Rectal smooth muscle tissue (tissue), 1 donor: ENCODE data around the gene HIPK2.

Experiments used
- H3K27ac ChIP-seq: one replicate; pipeline ENCODE4 v1.7.0; 2013; ENCODE audit warnings: low read depth, low read length, inconsistent platforms
- H3K27me3 ChIP-seq: one replicate; pipeline ENCODE4 v1.7.0; 2013; ENCODE audit warnings: low read length; ENCODE audit not compliant: control insufficient read depth, insufficient read depth
- H3K36me3 ChIP-seq: one replicate; pipeline ENCODE4 v1.7.0; 2013; ENCODE audit warnings: low read length; ENCODE audit not compliant: control insufficient read depth, insufficient read depth
- H3K4me1 ChIP-seq: one replicate; pipeline ENCODE4 v1.7.0; 2013; ENCODE audit warnings: low read length; ENCODE audit not compliant: control insufficient read depth, insufficient read depth
- H3K4me3 ChIP-seq: one replicate; pipeline ENCODE4 v1.7.0; 2013; ENCODE audit warnings: low read length
- H3K9ac ChIP-seq: one replicate; pipeline ENCODE4 v1.7.0; 2013; ENCODE audit warnings: low read length

The HIPK2 gene

DNA sequence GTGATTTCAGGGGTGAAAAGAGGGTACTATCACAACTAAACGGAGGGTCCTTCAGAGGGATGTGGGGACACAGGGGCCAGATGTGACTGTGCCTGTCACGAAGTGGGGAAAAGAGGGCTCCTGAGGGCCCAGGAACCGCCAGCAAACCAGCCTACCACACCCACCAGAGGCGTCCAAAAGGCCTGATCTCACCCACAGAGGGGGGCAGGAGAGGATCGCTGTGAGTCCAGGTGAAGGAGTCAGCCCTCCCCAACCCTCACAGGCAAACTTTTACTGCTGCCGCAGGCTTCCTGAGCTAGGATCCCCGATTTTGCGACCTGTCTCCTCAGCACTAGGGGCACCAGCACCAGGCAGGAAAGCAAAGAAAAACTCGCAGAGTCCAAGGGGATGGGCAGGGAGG lies 64.7 kb downstream of the HIPK2 start:
- H3K27me3 ChIP-seq, result no peaks in the 10 kb centered on the region
- no peaks in the 10 kb centered on the region for H3K4me1 ChIP-seq
- no peak overlapping the region for H3K4me3 ChIP-seq
- H3K27ac ChIP-seq, result no peak overlapping the region
- H3K36me3 ChIP-seq, result peaks cover 15% of the 10 kb centered on the region
- no peak overlapping the region for H3K9ac ChIP-seq

DNA sequence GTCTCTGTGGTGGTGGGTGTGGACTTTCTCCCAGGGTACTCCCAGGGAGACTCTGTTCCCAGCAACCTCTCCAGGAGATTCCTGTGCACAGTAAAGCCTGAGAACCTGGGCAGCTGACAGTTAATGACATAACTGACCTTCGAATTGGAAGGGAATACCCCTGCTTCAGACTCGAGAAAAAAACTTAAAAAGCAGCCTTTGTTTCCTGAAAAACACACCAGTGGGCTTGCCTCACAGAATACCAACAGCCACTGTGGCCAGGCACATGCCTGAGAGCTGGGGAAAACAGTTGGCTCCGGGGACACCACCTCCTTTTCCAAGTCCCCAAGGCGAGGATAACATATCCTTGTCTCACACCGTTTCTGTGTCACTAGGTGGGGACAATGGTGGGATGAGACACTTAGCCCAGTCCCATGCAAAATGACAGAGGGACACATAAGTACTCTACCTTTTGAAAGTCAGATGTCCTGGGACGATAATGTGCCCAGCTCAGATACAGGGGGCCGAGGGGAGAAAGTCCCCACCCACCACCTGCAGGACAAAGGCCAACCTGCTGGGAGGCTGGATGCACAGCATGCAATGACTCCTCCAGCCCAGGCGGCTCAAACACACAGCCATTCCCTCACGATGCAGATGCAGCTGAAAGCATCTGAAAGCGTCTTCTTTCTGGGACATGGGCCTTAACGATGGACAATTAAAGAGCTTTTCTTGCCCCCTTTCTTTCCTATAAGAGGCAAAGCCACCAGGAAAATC lies 65.6 kb downstream of the HIPK2 start:
- Histone ChIP-seq H3K36me3 (peaks cover 15% of the 10 kb centered on the region), H3K4me1 (no peaks in the 10 kb centered on the region), H3K9ac (no peak overlapping the region), H3K27me3 (no peaks in the 10 kb centered on the region), H3K27ac (no peak overlapping the region), H3K4me3 (no peak overlapping the region)

DNA sequence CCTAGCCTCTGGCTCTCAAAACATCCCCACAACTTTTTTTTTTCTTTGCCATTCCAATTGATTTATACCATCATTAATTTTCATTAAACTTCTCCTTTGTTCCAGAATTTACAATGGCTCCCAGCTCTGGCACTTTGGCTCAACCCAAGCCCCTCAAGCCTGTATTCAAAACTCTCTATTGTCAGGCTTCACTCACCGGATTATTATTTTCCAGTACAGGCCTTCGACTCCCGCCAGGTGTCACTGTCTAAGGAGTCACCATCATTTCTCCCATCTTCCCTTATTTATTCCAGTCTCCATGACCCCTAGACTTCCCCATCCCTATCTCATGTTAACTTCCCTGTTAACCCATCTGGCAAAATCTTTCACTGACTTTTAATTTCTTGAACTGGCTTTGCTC lies 67.8 kb downstream of the HIPK2 start:
- Histone ChIP-seq H3K27ac (no peak overlapping the region), H3K9ac (no peak overlapping the region), H3K27me3 (no peaks in the 10 kb centered on the region), H3K36me3 (no peaks in the 10 kb centered on the region), H3K4me3 (no peak overlapping the region), H3K4me1 (no peaks in the 10 kb centered on the region)

DNA sequence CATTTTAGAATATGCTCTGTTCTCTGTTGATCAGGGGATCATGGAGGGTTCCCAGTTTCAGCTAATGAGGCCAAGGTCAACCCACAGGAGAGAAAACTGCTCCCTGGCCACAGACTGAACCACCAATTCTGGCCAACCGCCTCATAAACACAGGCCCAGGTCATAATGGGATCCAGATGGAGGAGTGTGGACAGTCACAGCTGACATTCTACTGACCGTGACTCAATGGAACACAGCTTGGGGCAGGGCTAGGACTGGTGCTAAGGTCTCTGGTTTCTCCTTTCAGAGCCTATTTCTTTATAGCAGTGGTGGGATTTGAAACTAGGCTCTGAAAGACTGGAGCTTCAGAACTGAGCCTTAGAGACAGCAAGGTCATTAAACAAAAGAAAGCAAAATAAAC lies 68.3 kb downstream of the HIPK2 start:
- Histone ChIP-seq H3K9ac (no peak overlapping the region), H3K36me3 (no peaks in the 10 kb centered on the region), H3K27me3 (no peaks in the 10 kb centered on the region), H3K4me3 (no peak overlapping the region), H3K4me1 (no peaks in the 10 kb centered on the region), H3K27ac (no peak overlapping the region)

DNA sequence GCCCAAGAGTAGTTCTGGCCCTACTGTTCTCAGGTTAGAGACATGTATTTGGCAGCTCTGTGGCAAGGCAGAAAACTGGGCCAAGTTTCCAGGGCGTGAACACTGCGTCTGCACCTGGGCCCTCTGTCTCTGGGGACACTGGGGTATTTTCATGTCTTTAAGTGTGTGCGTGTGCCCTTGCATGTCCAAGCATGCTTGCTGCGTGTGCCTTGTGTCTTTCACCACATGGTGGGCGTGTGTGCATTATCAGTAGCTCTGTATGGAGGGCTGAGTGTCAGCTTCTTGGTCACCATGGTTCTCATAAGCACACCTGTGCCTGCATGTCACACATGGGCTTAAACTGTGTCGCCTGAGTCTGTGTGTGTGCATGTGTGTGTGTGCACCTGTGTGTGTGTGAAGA lies 69.3 kb downstream of the HIPK2 start:
- no peak overlapping the region for H3K4me3 ChIP-seq
- no peaks in the 10 kb centered on the region for H3K36me3 ChIP-seq
- no peak overlapping the region for H3K27ac ChIP-seq
- H3K9ac ChIP-seq, result no peak overlapping the region
- H3K27me3 ChIP-seq, result no peaks in the 10 kb centered on the region
- peaks cover under 1% of the 10 kb centered on the region for H3K4me1 ChIP-seq

DNA sequence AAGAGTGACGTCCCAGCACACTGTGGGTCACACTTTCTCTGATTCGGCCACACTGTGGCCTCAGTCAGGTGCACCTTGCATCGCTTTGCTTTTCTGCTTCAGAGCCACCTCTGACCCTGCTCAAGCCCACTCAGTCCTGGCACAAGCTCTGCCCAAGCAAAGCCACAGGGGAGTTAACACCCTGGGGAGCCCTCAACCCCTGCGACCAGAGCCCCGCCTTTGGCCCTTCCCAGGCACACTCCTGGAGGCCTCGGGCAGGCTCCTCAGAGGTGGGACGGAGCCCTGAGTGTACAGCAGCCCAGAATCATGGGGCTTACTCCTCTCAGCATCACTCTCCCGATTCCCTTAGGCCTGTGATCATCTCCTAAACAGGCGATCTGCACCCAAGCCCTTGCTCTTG lies 71.0 kb downstream of the HIPK2 start:
- Histone ChIP-seq H3K27me3 (no peaks in the 10 kb centered on the region), H3K4me3 (no peak overlapping the region), H3K9ac (no peak overlapping the region), H3K27ac (no peak overlapping the region), H3K4me1 (peaks cover 3% of the 10 kb centered on the region), H3K36me3 (no peaks in the 10 kb centered on the region)

- Histone ChIP-seq H3K36me3 (no peaks in the 10 kb centered on the region), H3K4me3 (no peak overlapping the region), H3K9ac (no peak overlapping the region), H3K4me1 (peaks cover 3% of the 10 kb centered on the region), H3K27me3 (no peaks in the 10 kb centered on the region), H3K27ac (no peak overlapping the region)
Observed at GRCh38 chr7:139704308-139704879, 73.4 kb downstream of the HIPK2 start.

- H3K4me1 ChIP-seq, result peaks cover 3% of the 10 kb centered on the region
- H3K27ac ChIP-seq, result no peak overlapping the region
- no peak overlapping the region for H3K9ac ChIP-seq
- no peaks in the 10 kb centered on the region for H3K27me3 ChIP-seq
- no peaks in the 10 kb centered on the region for H3K36me3 ChIP-seq
- H3K4me3 ChIP-seq, result no peak overlapping the region
Observed at GRCh38 chr7:139703487-139704307, 74.1 kb downstream of the HIPK2 start.

DNA sequence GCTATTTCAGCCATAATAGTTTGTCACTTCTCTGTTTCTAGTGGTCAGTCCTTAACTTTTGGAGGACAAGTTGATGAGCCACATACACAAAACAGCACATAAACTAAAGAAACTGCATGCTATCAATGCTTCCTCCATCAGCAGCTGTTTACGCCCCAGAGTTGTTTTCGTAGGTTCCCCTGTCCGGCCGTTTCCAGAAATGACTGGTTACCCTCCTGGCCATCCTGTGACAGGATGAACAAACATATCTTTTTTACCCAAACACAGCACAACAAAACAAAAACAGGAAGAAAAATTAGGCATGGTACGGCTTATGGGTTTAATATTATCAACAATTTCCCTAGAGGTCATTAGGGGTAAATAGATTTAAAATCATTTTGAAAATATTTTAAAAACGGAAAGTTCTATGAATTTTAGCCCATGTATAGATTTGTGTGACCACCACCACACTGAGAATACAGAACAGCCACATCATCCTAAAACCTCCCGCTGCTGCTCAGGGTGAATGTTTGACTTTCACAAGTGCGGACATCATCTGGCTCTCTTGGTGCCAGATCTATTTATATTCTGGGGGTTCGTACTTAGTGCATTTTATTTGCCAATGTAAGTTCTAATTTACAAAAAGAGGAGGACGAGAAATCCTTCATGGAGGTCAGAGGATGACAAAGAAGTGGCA lies 74.8 kb downstream of the HIPK2 start:
- peaks cover 3% of the 10 kb centered on the region for H3K4me1 ChIP-seq
- H3K4me3 ChIP-seq, result no peak overlapping the region
- H3K36me3 ChIP-seq, result no peaks in the 10 kb centered on the region
- H3K27me3 ChIP-seq, result no peaks in the 10 kb centered on the region
- H3K9ac ChIP-seq, result no peak overlapping the region
- H3K27ac ChIP-seq, result no peak overlapping the region

GRCh38 chr7:139702313-139702731 lies 75.5 kb downstream of the HIPK2 start:
- Histone ChIP-seq H3K27ac (no peak overlapping the region), H3K4me1 (peaks cover 3% of the 10 kb centered on the region), H3K36me3 (no peaks in the 10 kb centered on the region), H3K4me3 (no peak overlapping the region), H3K9ac (no peak overlapping the region), H3K27me3 (no peaks in the 10 kb centered on the region)

DNA sequence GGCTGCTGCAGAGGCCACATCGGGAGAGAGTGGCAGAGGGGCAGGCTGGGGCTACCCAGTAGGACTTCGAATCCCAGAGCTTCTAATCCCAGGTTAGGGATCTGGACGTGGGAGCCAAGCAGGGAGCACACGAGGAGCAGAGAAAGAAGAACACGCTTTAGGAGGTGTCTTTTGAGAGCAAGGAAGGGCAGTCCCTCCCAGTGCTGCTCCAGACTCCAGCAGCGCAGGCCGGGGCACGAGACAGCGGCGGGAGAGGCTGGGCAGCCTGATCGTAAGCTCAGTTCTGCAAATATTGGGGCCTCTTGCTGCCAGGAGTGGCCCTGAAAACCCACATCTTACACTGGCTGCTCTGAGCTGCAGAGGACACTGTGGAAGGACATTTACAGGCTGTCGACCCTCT lies 75.9 kb downstream of the HIPK2 start:
- Histone ChIP-seq H3K27me3 (no peaks in the 10 kb centered on the region), H3K4me1 (peaks cover 3% of the 10 kb centered on the region)

GRCh38 chr7:139700505-139701235 lies 77.1 kb downstream of the HIPK2 start:
- Histone ChIP-seq H3K4me3 (no peak overlapping the region), H3K4me1 (peaks cover 3% of the 10 kb centered on the region), H3K9ac (no peak overlapping the region), H3K36me3 (no peaks in the 10 kb centered on the region), H3K27me3 (no peaks in the 10 kb centered on the region), H3K27ac (no peak overlapping the region)

More for the DNA sequence above, 75.9 kb downstream of the HIPK2 start:
- no peak overlapping the region for H3K9ac ChIP-seq
- no peak overlapping the region for H3K27ac ChIP-seq
- H3K36me3 ChIP-seq, result no peaks in the 10 kb centered on the region
- H3K4me3 ChIP-seq, result no peak overlapping the region
